GM19328 (cell line): Measurements from ENCODE around the gene ASH1L.
"Not testable (repeated sequence)": the region's sequence is repeated elsewhere in the genome, so short reads cannot be mapped to it uniquely, and the experiment has no call there.

Experiments used
- ATAC-seq: cut with Tn5 transposase; IDR thresholded peaks from one replicate; pipeline ENCODE4 v1.9.1; 2021; ENCODE audit warnings: mild to moderate bottlenecking, moderate library complexity; ENCODE audit not compliant: unreplicated experiment

ASH1L gene, protein sequence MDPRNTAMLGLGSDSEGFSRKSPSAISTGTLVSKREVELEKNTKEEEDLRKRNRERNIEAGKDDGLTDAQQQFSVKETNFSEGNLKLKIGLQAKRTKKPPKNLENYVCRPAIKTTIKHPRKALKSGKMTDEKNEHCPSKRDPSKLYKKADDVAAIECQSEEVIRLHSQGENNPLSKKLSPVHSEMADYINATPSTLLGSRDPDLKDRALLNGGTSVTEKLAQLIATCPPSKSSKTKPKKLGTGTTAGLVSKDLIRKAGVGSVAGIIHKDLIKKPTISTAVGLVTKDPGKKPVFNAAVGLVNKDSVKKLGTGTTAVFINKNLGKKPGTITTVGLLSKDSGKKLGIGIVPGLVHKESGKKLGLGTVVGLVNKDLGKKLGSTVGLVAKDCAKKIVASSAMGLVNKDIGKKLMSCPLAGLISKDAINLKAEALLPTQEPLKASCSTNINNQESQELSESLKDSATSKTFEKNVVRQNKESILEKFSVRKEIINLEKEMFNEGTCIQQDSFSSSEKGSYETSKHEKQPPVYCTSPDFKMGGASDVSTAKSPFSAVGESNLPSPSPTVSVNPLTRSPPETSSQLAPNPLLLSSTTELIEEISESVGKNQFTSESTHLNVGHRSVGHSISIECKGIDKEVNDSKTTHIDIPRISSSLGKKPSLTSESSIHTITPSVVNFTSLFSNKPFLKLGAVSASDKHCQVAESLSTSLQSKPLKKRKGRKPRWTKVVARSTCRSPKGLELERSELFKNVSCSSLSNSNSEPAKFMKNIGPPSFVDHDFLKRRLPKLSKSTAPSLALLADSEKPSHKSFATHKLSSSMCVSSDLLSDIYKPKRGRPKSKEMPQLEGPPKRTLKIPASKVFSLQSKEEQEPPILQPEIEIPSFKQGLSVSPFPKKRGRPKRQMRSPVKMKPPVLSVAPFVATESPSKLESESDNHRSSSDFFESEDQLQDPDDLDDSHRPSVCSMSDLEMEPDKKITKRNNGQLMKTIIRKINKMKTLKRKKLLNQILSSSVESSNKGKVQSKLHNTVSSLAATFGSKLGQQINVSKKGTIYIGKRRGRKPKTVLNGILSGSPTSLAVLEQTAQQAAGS (N-terminal part only)

DNA sequence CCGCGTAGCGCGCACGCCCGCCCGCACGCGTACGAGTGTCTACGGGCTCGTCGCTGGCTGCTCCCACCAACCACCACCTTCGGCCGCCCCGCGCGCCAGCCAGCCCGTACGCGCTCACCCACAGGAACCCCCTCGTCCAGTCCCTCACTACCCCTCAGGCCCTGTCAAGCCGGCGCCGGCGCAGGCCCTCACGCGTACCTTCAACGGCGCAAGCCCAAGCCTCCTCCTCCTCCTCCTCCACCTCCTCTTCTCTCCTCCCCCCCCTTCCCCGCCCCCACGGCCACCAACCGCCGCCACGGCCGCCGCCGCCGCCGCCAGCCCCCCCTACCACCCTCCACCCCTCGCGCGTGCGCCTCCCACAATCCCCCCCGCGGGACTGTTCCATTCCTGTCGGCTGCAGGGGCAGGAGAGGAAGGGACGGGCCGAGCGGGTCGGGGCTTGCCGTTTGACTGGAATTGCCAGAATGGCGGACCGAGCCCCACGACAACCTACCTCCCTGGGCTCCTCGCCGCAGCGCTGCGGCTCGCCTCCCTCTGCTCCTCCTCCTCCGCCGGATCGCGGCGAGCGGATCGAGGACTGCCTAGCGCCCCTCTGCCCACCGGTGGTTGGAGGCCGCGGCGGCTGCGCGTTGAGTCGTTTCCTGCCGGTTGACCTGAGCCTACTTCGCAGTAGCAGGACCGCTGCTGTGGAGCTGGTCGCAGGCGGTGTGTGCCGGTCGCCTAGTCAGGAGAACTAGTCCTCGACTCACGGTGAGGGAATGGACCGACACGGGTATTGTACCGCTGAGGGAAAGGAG lies at the start of gene ASH1L:
TSS of gene ASH1L (minus strand) at position 223 of the 796 bp plus-strand sequence. CDS start 41,284 bp downstream, outside the sequence.
- peak; percentile 64 for ATAC-seq

DNA sequence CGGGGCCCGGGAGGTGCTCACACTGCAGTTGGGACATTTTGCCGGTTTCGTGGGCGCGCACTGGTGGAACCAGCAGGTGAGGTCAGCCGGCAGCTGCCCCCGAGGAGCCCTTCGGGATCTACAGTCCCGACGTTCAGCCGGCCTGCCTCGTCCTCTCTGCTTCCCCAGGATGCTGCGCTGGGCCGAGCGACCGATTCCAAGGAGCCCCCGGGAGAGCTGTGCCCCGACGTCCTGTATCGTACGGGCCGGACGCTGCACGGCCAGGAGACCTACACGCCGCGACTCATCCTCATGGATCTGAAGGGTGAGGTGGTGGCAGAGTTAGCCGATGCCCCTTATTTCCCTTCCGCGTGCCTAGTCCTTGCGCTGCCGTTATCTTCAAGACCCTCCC lies 47.6 kb upstream of the ASH1L start:
- ATAC-seq = peak; percentile 8

DNA sequence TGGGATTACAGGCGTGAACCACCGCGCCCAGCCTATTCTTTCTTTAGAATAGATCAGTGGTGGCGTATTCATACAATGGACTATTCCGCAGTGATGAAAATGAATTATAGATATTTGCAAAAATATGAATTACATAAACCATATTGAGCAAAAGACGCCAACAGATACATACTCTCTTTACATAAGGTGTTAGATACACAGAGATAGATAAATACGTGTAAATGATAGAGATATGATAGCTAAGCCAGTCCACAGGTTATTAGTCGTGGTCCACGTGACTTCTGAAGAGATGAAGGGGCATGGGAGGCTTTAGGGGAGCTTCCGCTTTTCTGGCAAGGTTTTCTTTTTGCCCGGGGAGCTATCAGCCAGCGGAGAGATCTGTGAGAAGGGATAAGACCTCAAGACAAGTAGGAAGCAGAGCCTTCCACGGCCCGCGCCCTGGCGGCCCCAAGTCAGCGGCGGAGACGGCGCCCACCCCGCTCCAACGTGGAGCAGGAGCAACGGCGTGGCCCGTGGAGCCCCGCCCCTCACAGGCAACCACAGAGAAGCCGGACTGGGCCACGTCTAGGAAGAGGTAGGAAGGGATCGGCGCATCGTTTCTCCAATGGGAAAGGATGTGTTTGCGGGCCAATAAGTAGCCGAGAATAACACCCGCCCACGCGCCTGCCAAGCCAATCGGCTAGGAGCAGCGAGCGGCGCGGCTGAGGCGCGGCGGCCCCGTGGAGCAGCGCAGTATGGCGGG lies 47.1 kb upstream of the ASH1L start, which contains the start of gene MSTO1:
TSS of gene MSTO1 (plus strand) at position 704 of the 742 bp plus-strand sequence. CDS start at position 735, 31 bp downstream.
- peak; percentile 89 for ATAC-seq

DNA sequence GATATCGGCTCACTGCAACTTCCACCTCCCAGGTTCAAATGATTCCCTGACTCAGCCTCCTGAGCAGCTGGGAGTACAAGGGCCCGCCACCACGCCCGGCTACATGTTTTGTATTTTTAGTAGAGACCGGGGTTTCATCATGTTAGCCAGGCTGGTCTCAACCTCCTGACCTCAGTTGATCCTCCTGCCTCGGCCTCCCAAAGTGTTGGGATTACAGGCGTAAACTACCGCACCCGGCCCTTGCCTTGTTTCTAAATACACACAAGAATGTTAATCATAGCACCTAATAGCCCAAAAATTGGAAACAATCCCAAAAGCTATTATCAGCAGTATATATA lies 46.3 kb upstream of the ASH1L start:
- no peak for ATAC-seq

DNA sequence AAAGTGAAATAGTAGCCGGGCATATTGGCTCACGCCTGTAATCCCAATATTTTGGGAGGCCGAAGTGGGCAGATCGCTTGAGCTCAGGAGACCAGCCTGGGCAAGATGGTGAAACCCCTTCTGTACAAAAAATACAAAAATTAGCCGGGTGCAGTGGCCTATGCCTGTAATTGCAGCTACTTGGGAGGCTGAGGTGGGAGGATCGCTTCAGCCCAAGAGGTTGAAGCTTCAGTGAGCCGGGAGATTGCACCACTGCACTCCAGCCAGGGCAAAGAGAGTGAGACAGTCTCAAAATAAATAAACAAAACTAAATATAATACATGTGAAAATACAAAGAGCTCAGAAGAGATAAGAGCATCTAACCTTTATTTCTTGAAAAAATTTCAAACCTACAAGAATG lies 45.1 kb upstream of the ASH1L start:
- no peak for ATAC-seq

DNA sequence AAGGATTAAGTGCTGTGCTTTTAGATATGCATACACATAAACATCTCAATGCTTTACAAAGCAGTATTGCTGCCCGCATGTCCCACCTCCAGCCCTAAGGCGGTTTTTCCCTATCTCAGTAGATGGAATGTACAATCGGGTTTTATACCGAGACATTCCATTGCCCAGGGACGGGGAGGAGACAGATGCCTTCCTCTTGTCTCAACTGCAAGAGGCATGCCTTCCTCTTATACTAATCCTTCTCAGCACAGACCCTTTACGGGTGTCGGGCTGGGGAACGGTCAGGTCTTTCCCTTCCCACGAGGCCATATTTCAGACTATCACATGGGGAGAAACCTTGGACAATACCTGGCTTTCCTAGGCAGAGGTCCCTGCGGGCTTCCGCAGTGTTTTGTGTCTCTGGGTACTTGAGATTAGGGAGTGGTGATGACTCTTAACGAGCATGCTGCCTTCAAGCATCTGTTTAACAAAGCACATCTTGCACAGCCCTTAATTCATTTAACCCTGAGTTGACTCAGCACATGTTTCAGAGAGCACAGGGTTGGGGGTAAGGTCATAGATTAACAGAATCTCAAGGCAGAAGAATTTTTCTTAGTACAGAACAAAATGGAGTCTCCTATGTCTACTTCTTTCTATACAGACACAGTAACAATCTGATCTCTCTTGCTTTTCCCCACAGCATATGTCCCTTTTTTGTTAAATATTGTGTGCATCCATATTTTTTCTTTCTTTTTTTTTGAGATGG lies 37.4 kb upstream of the ASH1L start:
- not testable (repeated sequence) for ATAC-seq

DNA sequence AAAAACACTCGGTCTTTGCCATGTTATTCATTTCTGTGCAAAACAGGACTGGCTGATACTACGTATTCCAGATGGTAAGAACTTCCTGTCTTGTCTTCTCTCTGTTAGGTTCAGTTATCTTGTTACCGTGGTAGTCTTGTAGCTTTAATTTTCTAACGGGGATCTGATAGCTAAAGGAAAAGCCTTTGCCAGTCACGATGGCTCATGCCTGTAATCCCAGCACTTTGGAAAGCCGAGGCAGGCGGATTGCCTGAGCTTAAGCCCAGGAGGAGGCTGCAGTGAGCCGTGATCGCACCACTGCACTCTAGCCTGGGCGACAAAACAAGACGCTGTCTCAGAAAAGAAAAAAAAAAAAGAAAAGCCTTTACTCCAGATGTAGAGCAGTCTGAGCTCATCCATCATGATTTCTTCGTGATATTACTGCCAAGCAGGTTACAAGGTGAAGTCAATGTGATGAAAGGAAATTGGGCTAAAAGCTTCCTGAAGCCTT lies 36.3 kb upstream of the ASH1L start:
- no peak for ATAC-seq

DNA sequence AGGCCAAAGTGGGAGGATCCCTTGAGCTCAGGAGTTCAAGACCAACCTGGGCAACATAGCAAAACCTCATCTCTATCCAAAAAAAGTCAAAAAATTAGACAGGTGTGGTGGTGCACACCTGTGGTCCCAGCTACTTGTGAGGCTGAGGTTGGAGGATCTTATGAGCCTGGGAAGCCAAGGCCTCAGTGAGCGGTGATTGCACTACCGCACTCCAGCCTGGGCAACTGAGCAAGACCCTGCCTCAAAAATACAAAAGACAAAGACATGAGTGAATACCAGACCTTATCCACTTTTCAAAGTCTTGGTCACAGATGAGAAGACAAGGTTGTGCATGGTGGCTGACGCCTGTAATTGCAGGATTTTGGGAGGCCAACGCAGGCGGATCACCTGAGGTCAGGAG lies 34.3 kb upstream of the ASH1L start:
- no peak for ATAC-seq

DNA sequence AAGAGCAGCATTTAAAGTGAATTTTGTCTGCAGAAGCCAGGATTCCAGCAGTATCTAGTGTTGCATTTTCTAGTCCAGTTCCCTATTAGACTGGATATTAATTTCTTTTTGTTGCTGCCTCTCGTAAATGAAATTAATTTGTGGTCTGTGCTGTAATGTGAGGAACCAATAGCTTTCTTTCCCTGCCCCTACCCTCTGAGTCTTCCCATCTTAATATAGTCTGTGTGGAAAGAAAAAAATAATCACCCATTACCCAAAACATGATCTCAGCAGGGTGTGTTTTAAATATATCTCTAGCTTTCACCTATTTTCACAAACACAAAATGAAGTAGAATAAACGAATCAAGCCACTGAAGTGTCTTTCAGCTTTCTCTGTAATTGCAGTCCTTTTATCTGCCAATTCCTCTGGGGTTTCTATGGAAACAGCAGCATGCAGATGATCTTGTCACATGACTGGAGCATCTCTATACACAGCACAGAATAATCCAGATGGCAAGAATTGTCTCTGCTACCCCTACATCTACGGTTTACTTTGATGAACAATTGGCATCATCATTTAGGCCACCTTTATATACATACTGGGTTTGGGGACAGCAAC lies 33.4 kb upstream of the ASH1L start:
- not testable (repeated sequence) for ATAC-seq

DNA sequence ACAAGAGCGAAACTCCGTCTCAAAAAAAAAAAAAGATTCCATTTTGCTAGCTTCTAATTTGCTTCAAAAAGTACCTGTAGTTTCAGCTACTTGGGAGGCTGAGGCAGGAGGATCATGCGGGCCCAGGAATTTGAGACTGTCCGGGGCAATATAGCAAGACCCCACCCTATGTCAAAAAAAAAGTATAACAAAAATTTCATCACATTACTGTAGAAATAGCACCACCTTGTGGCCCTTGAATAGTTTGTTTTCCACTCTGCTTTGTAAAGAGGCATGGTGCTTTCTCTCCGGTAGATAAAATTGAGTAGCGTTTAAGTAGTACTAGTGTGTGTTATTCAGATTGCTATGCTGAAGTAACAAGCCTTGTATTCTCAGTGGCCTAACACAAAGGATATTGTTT lies 29.2 kb upstream of the ASH1L start:
- no peak for ATAC-seq

DNA sequence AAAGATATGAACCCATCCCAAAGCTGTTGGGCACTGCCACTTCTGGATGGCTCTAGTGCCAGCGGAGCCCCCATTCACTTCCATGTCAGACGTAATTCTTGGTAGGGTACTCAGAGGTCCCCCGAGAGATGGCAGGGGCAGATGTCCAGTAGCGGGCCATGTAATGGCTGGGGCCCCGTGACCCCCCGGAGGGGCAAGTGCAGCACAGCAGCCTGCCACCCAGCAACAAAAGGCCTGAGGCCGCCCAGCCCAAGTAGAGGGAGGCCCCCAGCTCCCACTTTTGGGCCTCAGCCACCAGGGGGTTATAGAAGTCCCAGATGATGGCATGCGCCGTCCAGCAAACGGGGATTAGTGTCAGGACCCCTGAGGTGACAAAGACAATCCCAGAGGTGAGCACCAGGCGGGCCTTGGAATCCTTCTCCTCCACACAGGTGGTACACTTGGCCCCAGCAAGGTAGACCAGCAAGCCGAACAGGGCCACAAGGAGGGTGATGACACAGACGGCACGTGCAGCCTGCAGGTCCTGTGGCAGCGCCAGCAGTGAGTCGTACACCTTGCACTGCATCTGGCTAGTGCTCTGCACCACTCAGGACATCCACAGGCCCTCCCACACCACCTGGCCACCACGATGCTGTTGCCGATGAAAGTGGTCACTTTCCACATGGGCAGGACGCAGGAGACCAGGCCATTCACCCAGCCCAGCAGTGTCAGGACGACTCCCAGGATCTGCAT lies 28.1 kb upstream of the ASH1L start:
- not testable (repeated sequence) for ATAC-seq

DNA sequence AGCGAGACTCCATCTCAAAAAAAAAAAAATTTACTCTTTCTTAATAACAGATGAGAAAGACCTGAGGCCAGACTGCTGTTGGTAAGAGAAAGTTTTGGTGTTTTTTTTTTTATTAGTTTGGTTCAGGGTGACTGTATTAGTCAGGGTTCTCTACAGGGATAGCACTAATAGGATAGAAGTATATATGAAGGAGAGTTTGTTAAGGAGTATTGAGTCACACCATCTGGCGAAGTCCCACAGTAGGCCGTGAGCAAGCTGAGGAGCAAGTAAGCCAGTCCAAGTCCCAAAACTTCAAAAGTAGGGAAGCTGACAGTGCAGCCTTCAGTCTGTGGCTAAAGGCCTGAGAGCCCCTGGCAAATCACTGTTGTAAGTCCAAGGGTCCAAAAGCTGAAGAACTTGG lies 26.7 kb upstream of the ASH1L start:
- not testable (repeated sequence) for ATAC-seq

DNA sequence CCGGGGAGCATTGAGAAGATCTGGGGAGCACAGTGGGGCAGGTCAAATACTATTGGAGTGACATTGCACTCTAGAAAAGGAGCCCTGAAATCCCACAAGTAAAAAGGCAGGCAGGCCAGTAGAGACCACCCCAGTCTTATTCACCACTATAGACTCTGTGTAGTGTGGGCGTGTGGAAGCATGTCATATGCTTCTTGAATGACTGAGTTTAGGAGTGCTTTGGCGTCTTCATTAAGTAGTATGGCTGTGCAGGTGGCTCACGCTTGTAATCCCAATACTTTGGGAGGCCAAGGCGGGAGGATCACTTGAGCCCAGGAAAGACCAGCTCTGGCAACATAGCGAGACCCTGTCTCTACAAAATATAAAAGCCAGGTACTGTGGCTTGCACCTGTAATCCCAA lies 21.2 kb upstream of the ASH1L start:
- ATAC-seq = not testable (repeated sequence)

DNA sequence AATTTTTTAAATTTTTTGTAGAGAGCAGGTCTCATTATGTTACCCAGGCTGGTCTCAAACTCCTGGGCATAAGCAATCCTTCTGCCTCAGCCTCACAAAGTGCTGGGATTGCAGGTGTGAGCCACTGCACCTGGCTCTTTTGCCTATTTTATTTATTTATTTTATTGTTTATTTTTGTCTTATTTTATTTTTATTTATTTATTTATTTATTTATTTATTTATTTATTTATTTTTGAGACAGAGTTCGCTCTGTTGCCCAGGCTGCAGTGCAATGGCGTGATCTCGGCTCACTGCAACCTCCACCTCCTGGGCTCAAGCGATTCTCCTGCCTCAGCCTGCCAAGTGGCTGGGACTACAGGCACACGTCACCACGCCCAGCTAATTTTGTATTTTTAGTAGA lies 13.0 kb upstream of the ASH1L start:
- not testable (repeated sequence) for ATAC-seq

DNA sequence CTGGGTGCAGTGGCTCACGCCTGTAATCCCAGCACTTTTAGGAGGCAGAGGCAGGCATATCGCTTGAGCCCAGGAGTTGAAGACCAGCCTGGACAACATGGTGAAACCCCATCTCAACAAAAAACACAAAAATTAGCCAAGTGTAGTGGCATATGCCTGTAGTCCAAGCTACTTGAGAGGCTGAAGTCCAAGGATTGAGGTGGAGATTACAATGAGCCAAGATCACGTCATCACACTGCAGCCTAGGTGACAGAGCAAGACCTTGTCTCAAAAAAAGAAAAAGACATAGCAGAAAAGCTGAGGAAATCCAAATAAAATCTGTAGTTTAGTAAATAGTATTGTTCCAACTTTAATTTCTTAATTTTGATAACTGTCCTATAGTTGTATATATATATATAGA lies 11.5 kb upstream of the ASH1L start:
- no peak for ATAC-seq

DNA sequence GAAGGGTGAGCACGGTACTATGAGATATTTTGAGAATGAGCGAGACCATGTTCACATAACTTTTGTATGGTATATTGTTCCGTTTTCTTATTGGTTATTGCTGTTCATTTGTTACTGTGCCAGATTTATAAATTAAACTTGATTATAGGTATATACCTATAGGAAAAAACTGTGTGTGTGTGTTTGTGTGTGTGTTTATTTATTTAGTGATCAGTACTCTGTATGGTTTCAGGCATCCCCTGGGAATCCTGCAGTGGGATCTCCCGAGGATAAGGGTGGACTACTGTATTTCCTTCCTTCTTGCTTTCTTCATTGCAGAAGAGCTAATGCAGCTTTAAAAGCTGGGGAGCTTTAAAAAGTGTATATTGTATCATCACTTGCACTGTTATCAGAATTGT lies 8.0 kb upstream of the ASH1L start:
- ATAC-seq = no peak

DNA sequence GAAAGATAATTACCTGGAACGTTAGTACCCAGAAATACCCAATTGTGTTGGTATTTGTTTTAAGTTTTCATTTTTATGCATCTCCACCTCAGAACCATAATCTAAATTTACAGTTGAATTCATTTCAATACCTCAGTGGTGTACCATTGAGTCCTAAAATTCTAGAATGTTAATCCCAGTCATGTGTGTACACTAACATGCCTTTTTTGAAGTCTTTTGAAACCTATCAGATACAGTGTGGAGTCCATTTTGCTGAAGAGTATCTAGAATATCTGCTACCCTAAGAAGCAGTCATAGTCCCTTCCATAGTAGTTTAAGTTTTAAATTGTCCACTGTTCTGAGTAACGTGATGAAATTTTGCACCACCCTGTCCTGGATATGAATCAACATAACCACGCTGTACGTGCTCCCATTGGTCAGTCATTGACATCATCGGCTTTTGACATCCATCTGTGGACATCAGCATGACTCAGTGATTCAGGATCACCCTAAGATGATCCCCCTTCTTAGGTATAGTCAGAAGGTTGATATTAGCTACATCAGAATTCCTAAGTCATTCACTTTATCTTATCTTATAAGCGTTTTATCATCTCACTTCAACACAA lies 7.5 kb upstream of the ASH1L start:
- ATAC-seq = no peak
